Hepatocyte (in vitro differentiated cells): Measurements from ENCODE around the gene ITGA1. TPM values are rescaled to one million over a fixed set of nuclear protein-coding genes. Genes with fewer than 3 reads are reported as not detected.

Experiments
- DNase-seq: peaks from one replicate; pipeline ENCODE4 v3.0.0-alpha.2; 2016; ENCODE audit warnings: low spot score
- H2AFZ ChIP-seq: fragments of 200-600 bp; sonication (generic); 2 replicates; pipeline ENCODE4 v1.6.0; 2016; ENCODE audit warnings: antibody characterized with exemption, mild to moderate bottlenecking
- H3K27ac ChIP-seq: fragments of 200-600 bp; sonication (generic); 2 replicates; pipeline ENCODE4 v1.5.1; 2016; ENCODE audit warnings: mild to moderate bottlenecking
- H3K27me3 ChIP-seq: fragments of 200-600 bp; sonication (generic); 2 replicates; pipeline ENCODE4 v1.6.1; 2016
- H3K36me3 ChIP-seq: fragments of 200-600 bp; sonication (generic); replicated peaks from 2 replicates; pipeline ENCODE4 v1.5.1; 2016; ENCODE audit warnings: low read depth; ENCODE audit not compliant: insufficient read depth
- H3K4me1 ChIP-seq: fragments of 200-600 bp; sonication (generic); 2 replicates; pipeline ENCODE4 v1.5.1; 2016; ENCODE audit warnings: mild to moderate bottlenecking, moderate library complexity; ENCODE audit not compliant: insufficient read depth
- H3K4me2 ChIP-seq: fragments of 200-600 bp; sonication (generic); 2 replicates; pipeline ENCODE4 v1.6.0; 2016
- H3K4me3 ChIP-seq: fragments of 200-600 bp; sonication (generic); 2 replicates; pipeline ENCODE4 v1.5.1; 2016; ENCODE audit warnings: mild to moderate bottlenecking
- H3K79me2 ChIP-seq: fragments of 200-600 bp; sonication (generic); 2 replicates; pipeline ENCODE4 v1.6.0; 2017; ENCODE audit warnings: mild to moderate bottlenecking
- H3K9me2 ChIP-seq: fragments of 200-600 bp; sonication (generic); replicated peaks from 2 replicates; pipeline ENCODE4 v1.6.0; 2017; ENCODE audit warnings: mild to moderate bottlenecking; ENCODE audit not compliant: insufficient read depth
- H3K9me3 ChIP-seq: fragments of 200-600 bp; sonication (generic); 2 replicates; pipeline ENCODE4 v1.5.1; 2016; ENCODE audit warnings: low read depth, mild to moderate bottlenecking
- H4K20me1 ChIP-seq: fragments of 200-600 bp; sonication (generic); 2 replicates; pipeline ENCODE4 v1.6.0; 2016; ENCODE audit warnings: mild to moderate bottlenecking; ENCODE audit not compliant: insufficient read depth, poor library complexity, severe bottlenecking
- CTCF ChIP-seq: fragments of 200-600 bp; sonication (generic); IDR thresholded peaks from 2 replicates; pipeline ENCODE4 v1.5.1; 2016; ENCODE audit warnings: antibody characterized with exemption, mild to moderate bottlenecking; ENCODE audit not compliant: poor library complexity
- EZH2 ChIP-seq: fragments of 200-600 bp; sonication (generic); IDR thresholded peaks from 2 replicates; pipeline ENCODE4 v1.6.1; 2016; ENCODE audit warnings: antibody characterized with exemption, mild to moderate bottlenecking, borderline replicate concordance
- EZH2phosphoT487 ChIP-seq: fragments of 200-600 bp; sonication (generic); IDR thresholded peaks from one replicate; pipeline ENCODE4 v1.6.1; 2018; ENCODE audit warnings: antibody characterized with exemption, mild to moderate bottlenecking, low read depth, moderate library complexity; ENCODE audit not compliant: unreplicated experiment, severe bottlenecking
- WGBS: methylation state at CpG from one replicate; pipeline ENCODE4 v1.1.6; 2016; ENCODE audit warnings: low lambda C conversion rate; ENCODE audit errors: missing lambda C conversion rate; 5-methylcytosine and 5-hydroxymethylcytosine counted together
- polyA plus RNA-seq: library from polyadenylated mRNA; unstranded; fragments of >200 nt; fragmentation: Nextera tagmentation; extraction: Ambion mirVana; gene quantifications from 2 replicates; pipeline ENCODE4 v1.2.1, GENCODE V29; 2016
- total RNA-seq: library from RNA; depleted of rRNA; stranded (reverse); fragments of >200 nt; gene quantifications from 2 replicates; pipeline ENCODE4 v1.2.3, GENCODE V29; 2014

The ITGA1 gene
- total and polyA plus RNA-seq, 2 experiments from 2014 or later, result 15.0 to 40.3 TPM

GRCh38 chr5:52840277-52841050, 52.7 kb downstream of the ITGA1 start:
- Histone ChIP-seq H3K4me3 (no peak overlapping the region), H3K27ac (peak overlapping the region; percentile 40), H2AFZ (no peak overlapping the region), H3K79me2 (peaks cover 5% of the 10 kb centered on the region), H3K9me2 (no peaks in the 10 kb centered on the region), H3K4me2 (peak overlapping the region; percentile 29), H3K4me1 (no peaks in the 10 kb centered on the region), H3K36me3 (no peaks in the 10 kb centered on the region), H3K27me3 (no peaks in the 10 kb centered on the region), H4K20me1 (no peaks in the 10 kb centered on the region), H3K9me3 (no peaks in the 10 kb centered on the region)
- TF ChIP-seq EZH2phosphoT487, result no peak
- no peak for TF ChIP-seq CTCF
- no peak for TF ChIP-seq EZH2
- WGBS, result 64% methylated on average over 8 of the region's 8 CpGs
- no peak for DNase-seq

- Histone ChIP-seq H3K4me3 (no peak overlapping the region), H3K27me3 (no peaks in the 10 kb centered on the region), H3K79me2 (peaks cover 5% of the 10 kb centered on the region), H3K27ac (peak overlapping the region; percentile 40), H3K9me2 (no peaks in the 10 kb centered on the region), H2AFZ (no peak overlapping the region), H3K36me3 (no peaks in the 10 kb centered on the region), H3K4me1 (no peaks in the 10 kb centered on the region), H4K20me1 (no peaks in the 10 kb centered on the region), H3K9me3 (no peaks in the 10 kb centered on the region), H3K4me2 (no peak overlapping the region)
- TF ChIP-seq CTCF, result no peak
- TF ChIP-seq EZH2, result no peak
- no peak for TF ChIP-seq EZH2phosphoT487
- DNase-seq, result no peak
Measured at GRCh38 chr5:52841114-52841513, 53.4 kb downstream of the ITGA1 start.

- H3K27ac ChIP-seq, result no peak overlapping the region
- H3K4me2 ChIP-seq, result no peak overlapping the region
- DNase-seq, result no peak
- H4K20me1 ChIP-seq, result no peaks in the 10 kb centered on the region
- no peaks in the 10 kb centered on the region for H3K9me2 ChIP-seq
- H3K4me1 ChIP-seq, result no peaks in the 10 kb centered on the region
- H3K79me2 ChIP-seq, result peaks cover 2% of the 10 kb centered on the region
- no peaks in the 10 kb centered on the region for H3K27me3 ChIP-seq
- TF ChIP-seq EZH2phosphoT487, result no peak
- no peak for TF ChIP-seq EZH2
- no peak for TF ChIP-seq CTCF
- H3K9me3 ChIP-seq, result no peaks in the 10 kb centered on the region
- no peak overlapping the region for H3K4me3 ChIP-seq
- no peaks in the 10 kb centered on the region for H3K36me3 ChIP-seq
- H2AFZ ChIP-seq, result no peak overlapping the region
Measured at GRCh38 chr5:52842111-52842510, 54.4 kb downstream of the ITGA1 start.
